Measurements from ENCODE around the gene FHIT. TPM values are rescaled to one million over a fixed set of nuclear protein-coding genes. Genes with fewer than 3 reads are reported as not detected.

Gene FHIT
- total and polyA plus RNA-seq, 2 of the 4 experiments (the other 2 are of a cell fraction) = 0.07 TPM; not detected in 1

- ChIA-PET CTCF (no interaction called here), POLR2A (ENCODE audit: unreplicated experiment) (no interaction called here)
- Histone ChIP-seq H2AFZ (replicated peaks; ENCODE audit: low read length, poor library complexity) (no peak overlapping the region), H3K14ac (replicated peaks; ENCODE audit: low read depth, low read length) (no peak overlapping the region), H4K5ac (ENCODE audit: low read depth, low read length) (no peak overlapping the region), H3K4ac (ENCODE audit: low read depth, low read length) (no peak overlapping the region), H3K27me3 (ENCODE audit: control insufficient read depth, insufficient read depth, low read length) (no peaks in the 10 kb centered on the region), H3K23ac (ENCODE audit: low read depth, low read length) (no peak overlapping the region), H2BK20ac (ENCODE audit: low read depth, low read length) (no peak overlapping the region), H4K91ac (ENCODE audit: insufficient read depth, low read depth, low read length) (no peak overlapping the region), H4K20me1 (ENCODE audit: insufficient read depth, low read length) (no peaks in the 10 kb centered on the region), H3K4me2 (ENCODE audit: low read depth, low read length) (no peak overlapping the region), H2BK15ac (ENCODE audit: low read depth, low read length) (no peak overlapping the region), H3K4me1 (ENCODE audit: control insufficient read depth, insufficient read depth, low read length) (no peaks in the 10 kb centered on the region), H3K18ac (ENCODE audit: low read depth, low read length) (no peak overlapping the region), H3K9ac (ENCODE audit: low read depth, low read length) (no peak overlapping the region), H3K9me1 (ENCODE audit: insufficient read depth, low read length) (no peaks in the 10 kb centered on the region), H2AK9ac (replicated peaks; ENCODE audit: low read depth, low read length, poor library complexity) (no peak overlapping the region), H3K4me3 (ENCODE audit: insufficient read depth, low read depth, low read length) (no peak overlapping the region), H3K36me3 (ENCODE audit: control insufficient read depth, insufficient read depth, low read length) (no peaks in the 10 kb centered on the region), H3K79me1 (ENCODE audit: low read depth in 1 of 2, low read length in 2 of 2) (no peaks in the 10 kb centered on the region), H2BK120ac (ENCODE audit: low read depth, low read length) (no peak overlapping the region), H4K8ac (ENCODE audit: low read depth in 2 of 2, low read length in 2 of 2) (no peak overlapping the region), H2AK5ac (ENCODE audit: low read depth, low read length) (no peak overlapping the region), H2BK5ac (ENCODE audit: low read depth, low read length, poor library complexity, severe bottlenecking) (no peak overlapping the region), H3K27ac (ENCODE audit: insufficient read depth, low read length) (no peak overlapping the region), H3K9me3 (ENCODE audit: control insufficient read depth, insufficient read depth, low read length) (no peaks in the 10 kb centered on the region), H3K56ac (ENCODE audit: extremely low read depth, insufficient read depth, low read length) (no peak overlapping the region)
- no peak for ATAC-seq (ENCODE audit: low read depth)
- TF ChIP-seq CTCF (conservative IDR thresholded peaks at IDR 0.05; ENCODE audit: low read depth, low read length) (no peak), CHD1 (IDR thresholded peaks at IDR 0.05; ENCODE audit: low read depth, low read length) (no peak), MXI1 (IDR thresholded peaks at IDR 0.05; ENCODE audit: borderline replicate concordance, low read depth, low read length) (no peak), FOS (IDR thresholded peaks at IDR 0.05; ENCODE audit: low read depth, low read length) (no peak), CEBPB (IDR thresholded peaks at IDR 0.05; ENCODE audit: low read depth, low read length) (no peak), MAFK (IDR thresholded peaks at IDR 0.05; ENCODE audit: low read depth, low read length) (no peak), NFE2L2 (IDR thresholded peaks at IDR 0.05; ENCODE audit: low read depth, low read length) (no peak), MAZ (IDR thresholded peaks at IDR 0.05; ENCODE audit: borderline replicate concordance, low read depth, low read length) (no peak), RFX5 (IDR thresholded peaks at IDR 0.05; ENCODE audit: low read depth, low read length) (no peak), POLR2A (IDR thresholded peaks at IDR 0.05; ENCODE audit: low read depth, low read length) (no peak), USF2 (IDR thresholded peaks at IDR 0.05; ENCODE audit: low read depth, low read length) (no peak), SMC3 (IDR thresholded peaks at IDR 0.05; ENCODE audit: low read depth, low read length) (no peak), ELK1 (IDR thresholded peaks at IDR 0.05; ENCODE audit: borderline replicate concordance, low read depth, low read length) (no peak), BHLHE40 (IDR thresholded peaks at IDR 0.05; ENCODE audit: low read depth, low read length) (no peak), RCOR1 (IDR thresholded peaks at IDR 0.05; ENCODE audit: insufficient replicate concordance, low read length) (no peak), RAD21 (IDR thresholded peaks at IDR 0.05; ENCODE audit: low read length) (no peak)
- dilution Hi-C loops (cut with HindIII; ENCODE audit: low sequenced_read_pairs, unreplicated experiment) = no loop called here
- intact Hi-C loops (cut with micrococcal nuclease) = no loop called here
- in situ Hi-C loops (cut with MboI; ENCODE audit: low sequenced_read_pairs) = no loop called here
- no peak for DNase-seq
- WGBS, 2 experiments (ENCODE audit: extremely low coverage in 2 of 2, insufficient read length in 1 of 2) = no CpG with 5 or more reads among the region's 2 CpGs
- no TSS peak for BruUV-seq (replicated peaks)
These were observed 13.0 kb upstream of the FHIT start for GRCh38 chr3:61264281-61264680.
